ENCODE results near the gene SPATA19.

The SPATA19 gene

GRCh38 chr11:133835593-133836548, 9.4 kb downstream of the SPATA19 start:
- no peak for DNase-seq

GRCh38 chr11:133834682-133835592, 10.4 kb downstream of the SPATA19 start:
- DNase-seq = peak in 22 of 56 donors; percentile 19 to 71 (median 36)

GRCh38 chr11:133833898-133834681, 11.2 kb downstream of the SPATA19 start:
- DNase-seq = no peak

- no peak for DNase-seq
These were observed 12.1 kb downstream of the SPATA19 start for GRCh38 chr11:133832991-133833897.

- no peak for DNase-seq
These were observed 13.0 kb downstream of the SPATA19 start for GRCh38 chr11:133832096-133832990.

- DNase-seq = no peak
These were observed 14.1 kb downstream of the SPATA19 start for GRCh38 chr11:133830931-133831907.

- DNase-seq = no peak
These were observed 15.7 kb downstream of the SPATA19 start for GRCh38 chr11:133829566-133829965.

- DNase-seq = no peak
These were observed 16.4 kb downstream of the SPATA19 start for GRCh38 chr11:133828871-133829270.

GRCh38 chr11:133827556-133827955, 17.8 kb downstream of the SPATA19 start:
- no peak for DNase-seq

GRCh38 chr11:133826866-133827265, 18.4 kb downstream of the SPATA19 start:
- no peak for DNase-seq

- no peak for DNase-seq
These were observed 19.6 kb downstream of the SPATA19 start for GRCh38 chr11:133825666-133826065.

GRCh38 chr11:133825156-133825555, 20.2 kb downstream of the SPATA19 start:
- no peak for DNase-seq

- DNase-seq = no peak
These were observed 20.7 kb downstream of the SPATA19 start for GRCh38 chr11:133824593-133824992.

GRCh38 chr11:133823614-133824013, 21.7 kb downstream of the SPATA19 start:
- no peak for DNase-seq

- no peak for DNase-seq
These were observed 22.1 kb downstream of the SPATA19 start for GRCh38 chr11:133823211-133823610.

GRCh38 chr11:133821776-133822175, 23.5 kb downstream of the SPATA19 start:
- DNase-seq = peak in 33 of 56 donors; percentile 19 to 76 (median 37)

GRCh38 chr11:133819746-133820315, 25.5 kb downstream of the SPATA19 start:
- no peak for DNase-seq
